DOHH2 (cell line): ENCODE data around the gene ZNF878.
"Not testable (repeated sequence)": the region's sequence is repeated elsewhere in the genome, so short reads cannot be mapped to it uniquely, and the experiment has no call there.

Source experiments
- H3F3A ChIP-seq: fragments of 200-600 bp; sonication (generic), shearing (Covaris generic); 2 replicates; pipeline ENCODE4 v1.6.0; 2016; ENCODE audit warnings: antibody characterized with exemption, mild to moderate bottlenecking; ENCODE audit not compliant: control insufficient read depth, insufficient read depth
- H3K27ac ChIP-seq: fragments of 200-600 bp; sonication (generic); 2 replicates; pipeline ENCODE4 v1.5.1; 2014; ENCODE audit warnings: low read depth, mild to moderate bottlenecking, low read length, moderate library complexity
- H3K27me3 ChIP-seq: fragments of 200-600 bp; sonication (generic); 2 replicates; pipeline ENCODE4 v1.6.1; 2014; ENCODE audit warnings: mild to moderate bottlenecking, low read length, mixed read lengths; ENCODE audit not compliant: control insufficient read depth
- H3K36me3 ChIP-seq: fragments of 200-600 bp; sonication (generic); 2 replicates; pipeline ENCODE4 v1.6.1; 2014; ENCODE audit warnings: mild to moderate bottlenecking, low read length, moderate library complexity, mixed read lengths; ENCODE audit not compliant: control insufficient read depth
- H3K4me1 ChIP-seq: fragments of 200-600 bp; sonication (generic); 2 replicates; pipeline ENCODE4 v1.6.1; 2014; ENCODE audit warnings: mild to moderate bottlenecking, low read length, mixed read lengths; ENCODE audit not compliant: control insufficient read depth
- H3K4me2 ChIP-seq: fragments of 200-600 bp; sonication (generic); 2 replicates; pipeline ENCODE4 v1.6.0; 2014; ENCODE audit warnings: mild to moderate bottlenecking, low read length, moderate library complexity
- H3K4me3 ChIP-seq: fragments of 200-600 bp; sonication (generic); 2 replicates; pipeline ENCODE4 v1.5.1; 2014; ENCODE audit warnings: mild to moderate bottlenecking, low read length, mixed read lengths
- H3K79me2 ChIP-seq: fragments of 200-600 bp; sonication (generic); 2 replicates; pipeline ENCODE4 v1.6.1; 2014; ENCODE audit warnings: mild to moderate bottlenecking, low read length, mixed read lengths; ENCODE audit not compliant: control insufficient read depth
- H3K9me2 ChIP-seq: fragments of 200-600 bp; sonication (generic); replicated peaks from 2 replicates; pipeline ENCODE4 v1.6.1; 2014; ENCODE audit warnings: mild to moderate bottlenecking, low read length, mixed read lengths; ENCODE audit not compliant: control insufficient read depth
- H3K9me3 ChIP-seq: fragments of 200-600 bp; sonication (generic); 2 replicates; pipeline ENCODE4 v1.6.1; 2014; ENCODE audit warnings: antibody characterized with exemption, low read length, mixed read lengths; ENCODE audit not compliant: control insufficient read depth, insufficient read depth
- H4K20me1 ChIP-seq: fragments of 200-600 bp; sonication (generic); 2 replicates; pipeline ENCODE4 v1.6.0; 2014; ENCODE audit warnings: low read depth, mild to moderate bottlenecking, antibody characterized with exemption, low read length, moderate library complexity; ENCODE audit not compliant: control insufficient read depth, insufficient read depth
- CTCF ChIP-seq: fragments of 200-600 bp; sonication (generic); IDR thresholded peaks from one replicate; pipeline ENCODE4 v1.5.1; 2014; ENCODE audit warnings: antibody characterized with exemption, mild to moderate bottlenecking, low read depth, low read length; ENCODE audit not compliant: poor library complexity, severe bottlenecking
- EZH2phosphoT487 ChIP-seq: fragments of 200-600 bp; sonication (generic); IDR thresholded peaks from 2 replicates; pipeline ENCODE4 v1.6.1; 2017; ENCODE audit warnings: borderline replicate concordance, mild to moderate bottlenecking, antibody characterized with exemption, low read length, moderate library complexity, mixed read lengths

ZNF878 gene

GRCh38 chr19:12085074-12085818 lies 32.5 kb upstream of the ZNF878 start:
- Histone ChIP-seq H3K4me3 (no peak overlapping the region), H3K9me2 (no peaks in the 10 kb centered on the region), H3K4me2 (no peak overlapping the region), H3F3A (no peaks in the 10 kb centered on the region), H3K79me2 (no peaks in the 10 kb centered on the region), H3K27ac (no peak overlapping the region), H3K9me3 (no peaks in the 10 kb centered on the region; the same call in 1 of the 2 replicates), H3K4me1 (no peaks in the 10 kb centered on the region), H3K36me3 (no peaks in the 10 kb centered on the region), H4K20me1 (no peaks in the 10 kb centered on the region), H3K27me3 (no peaks in the 10 kb centered on the region)
- TF ChIP-seq CTCF: no peak
- TF ChIP-seq EZH2phosphoT487: no peak

DNA sequence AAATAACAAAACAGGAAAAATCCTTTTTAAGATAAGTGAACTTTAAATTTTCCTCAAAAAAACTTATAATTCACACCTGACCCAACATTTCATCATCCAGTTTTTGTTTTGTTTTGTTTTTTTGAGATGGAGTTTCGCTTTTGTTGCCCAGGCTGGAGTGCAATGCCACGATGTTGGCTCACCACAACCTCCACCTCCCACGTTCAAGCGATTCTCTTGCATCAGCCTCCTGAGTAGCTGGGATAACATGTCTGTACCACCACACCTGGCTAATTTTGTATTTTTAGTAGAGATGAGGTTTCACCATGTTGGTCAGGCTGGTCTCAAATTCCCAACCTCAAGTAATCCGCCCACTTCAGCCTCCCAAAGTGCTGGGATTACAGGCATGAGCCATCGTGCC lies 30.6 kb upstream of the ZNF878 start:
- not testable (repeated sequence) for H3K79me2 ChIP-seq, H3K27me3 ChIP-seq, H3K4me1 ChIP-seq, H3F3A ChIP-seq, H3K9me3 ChIP-seq, H3K36me3 ChIP-seq, H3K4me2 ChIP-seq, H3K4me3 ChIP-seq, H3K9me2 ChIP-seq, H3K27ac ChIP-seq, H4K20me1 ChIP-seq

- H3K4me3 ChIP-seq: no peak overlapping the region
- peaks cover 5% of the 10 kb centered on the region; the same call in 1 of the 2 replicates for H3K4me1 ChIP-seq
- H3K27me3 ChIP-seq: no peaks in the 10 kb centered on the region
- H3F3A ChIP-seq: no peaks in the 10 kb centered on the region
- no peak overlapping the region for H3K4me2 ChIP-seq
- no peak overlapping the region for H3K27ac ChIP-seq
- no peaks in the 10 kb centered on the region for H3K79me2 ChIP-seq
- H3K36me3 ChIP-seq: peaks cover 56% of the 10 kb centered on the region
- H4K20me1 ChIP-seq: no peaks in the 10 kb centered on the region
- TF ChIP-seq EZH2phosphoT487 (no peak), CTCF (no peak)
- H3K9me2 ChIP-seq: no peaks in the 10 kb centered on the region
- peaks cover 50% of the 10 kb centered on the region for H3K9me3 ChIP-seq
Observed at GRCh38 chr19:12077375-12077774, 24.6 kb upstream of the ZNF878 start.

DNA sequence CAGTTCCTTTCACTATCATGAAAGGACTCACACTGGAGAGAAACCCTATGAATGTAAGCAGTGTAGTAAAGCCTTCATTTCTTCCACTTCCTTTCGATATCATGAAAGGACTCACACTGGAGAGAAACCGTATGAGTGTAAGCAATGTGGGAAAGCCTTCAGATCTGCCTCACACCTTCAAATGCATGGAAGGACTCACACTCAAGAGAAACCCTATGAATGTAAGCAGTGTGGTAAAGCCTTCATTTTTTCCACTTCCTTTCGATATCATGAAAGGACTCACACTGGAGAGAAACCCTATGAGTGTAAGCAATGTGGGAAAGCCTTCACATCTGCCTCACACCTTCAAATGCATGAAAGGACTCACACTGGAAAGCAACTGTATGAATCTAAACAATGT lies 23.6 kb upstream of the ZNF878 start:
- not testable (repeated sequence) for H3K27me3 ChIP-seq, H3K4me2 ChIP-seq, H3F3A ChIP-seq, H3K27ac ChIP-seq, H3K79me2 ChIP-seq, H4K20me1 ChIP-seq, H3K9me2 ChIP-seq, H3K4me1 ChIP-seq, H3K4me3 ChIP-seq
- peaks cover 56% of the 10 kb centered on the region for H3K36me3 ChIP-seq
- peaks cover 50% of the 10 kb centered on the region for H3K9me3 ChIP-seq
